ENCODE results near the gene ATG7.

- no peak for TF ChIP-seq CTCF (IDR thresholded peaks at IDR 0.05; ENCODE audit: low read depth, low read length, poor library complexity, severe bottlenecking)
- TF ChIP-seq EZH2phosphoT487 (IDR thresholded peaks at IDR 0.05; ENCODE audit: borderline replicate concordance, low read length): no peak
These were observed 36.8 kb upstream of the ATG7 start for GRCh38 chr3:11235385-11235784.

Data from DOHH2 (cell line).